ENCODE results near the gene MS4A8.

MS4A8 gene

DNA sequence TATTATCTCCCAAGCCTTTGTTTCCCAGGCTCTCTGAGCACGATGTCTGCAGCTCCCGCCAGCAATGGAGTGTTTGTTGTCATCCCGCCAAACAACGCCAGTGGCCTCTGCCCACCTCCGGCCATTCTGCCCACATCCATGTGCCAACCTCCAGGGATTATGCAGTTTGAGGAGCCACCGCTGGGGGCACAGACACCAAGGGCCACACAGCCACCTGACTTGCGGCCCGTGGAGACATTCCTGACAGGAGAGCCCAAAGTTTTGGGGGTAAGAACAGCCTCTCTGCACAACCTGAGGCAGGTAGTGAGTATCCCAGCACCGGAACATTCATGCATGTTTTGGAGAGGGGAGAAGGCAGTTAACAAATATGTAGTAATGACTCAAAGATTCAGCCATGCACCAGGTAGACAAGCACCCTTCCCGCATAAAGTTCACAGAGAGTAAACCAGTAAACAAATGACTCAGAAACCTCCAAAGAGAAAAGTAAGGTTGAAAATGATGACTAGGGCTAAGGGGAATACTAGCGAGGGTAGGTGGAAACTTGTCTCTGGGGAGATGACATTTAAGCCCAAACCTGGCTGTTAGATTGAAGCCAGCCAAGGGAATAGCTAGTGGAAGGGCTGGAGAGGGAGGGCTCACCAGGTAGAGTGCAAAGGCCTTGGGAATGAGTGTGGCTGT, 64.4 kb downstream of the MS4A8 start:
- TF ChIP-seq POLR2A (IDR thresholded peaks at IDR 0.05; ENCODE audit: low read length) (no peak), GATA1 (IDR thresholded peaks at IDR 0.05; ENCODE audit: low read depth, low read length) (no peak)
- DNase-seq = no peak

DNA sequence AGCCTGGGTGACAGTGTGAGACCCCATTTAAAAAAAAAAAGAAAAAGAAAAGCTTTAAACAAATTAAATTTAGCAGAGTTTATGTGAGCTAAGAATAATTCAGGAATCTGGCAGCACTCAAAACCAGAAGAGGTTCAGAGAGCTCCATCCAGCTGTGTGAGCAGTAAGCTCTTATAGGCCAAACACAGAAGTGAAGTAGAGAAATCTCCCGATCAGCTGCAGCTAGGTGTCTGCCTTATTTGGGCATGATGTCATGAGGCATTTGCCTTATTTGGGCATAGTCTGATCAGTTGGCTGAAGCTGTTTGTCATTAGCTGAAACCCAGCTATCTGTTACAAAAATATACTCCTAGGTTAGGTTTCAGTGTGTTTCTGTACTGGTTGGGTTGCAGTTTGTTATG, 65.5 kb downstream of the MS4A8 start:
- no peak for DNase-seq
- TF ChIP-seq GATA1 (IDR thresholded peaks at IDR 0.05; ENCODE audit: low read depth, low read length) (no peak), POLR2A (IDR thresholded peaks at IDR 0.05; ENCODE audit: low read length) (no peak)

DNA sequence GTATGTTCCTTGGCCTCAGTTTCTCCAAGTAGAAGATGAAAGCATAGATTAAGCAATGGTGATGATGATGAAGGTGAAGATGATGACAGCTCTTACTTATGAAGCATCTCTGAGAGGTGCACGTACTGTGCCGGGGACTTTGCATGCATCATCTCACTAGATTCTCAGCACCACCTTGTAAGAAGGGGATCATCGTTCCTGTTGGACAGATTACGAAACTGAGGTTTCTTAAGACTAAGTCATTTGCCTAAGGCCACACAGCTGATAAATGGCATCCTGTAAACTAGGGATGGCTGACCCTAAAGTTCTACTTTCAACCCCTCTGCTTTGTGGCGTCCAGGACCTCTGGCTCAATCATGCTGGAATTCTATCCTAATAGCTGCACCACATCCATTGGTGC, 65.9 kb downstream of the MS4A8 start:
- TF ChIP-seq GATA1 (IDR thresholded peaks at IDR 0.05; ENCODE audit: low read depth, low read length) (no peak), POLR2A (IDR thresholded peaks at IDR 0.05; ENCODE audit: low read length) (no peak)
- DNase-seq = no peak

Measured in erythroblast (primary cell).